HEK293 (cell line): ENCODE results near the gene FYCO1.

Experiments
- CTCF ChIA-PET: fragments of 350-600 bp; formaldehyde crosslinking; extraction: SDS; loops from one replicate; lab custom pipeline; 2021; ENCODE audit warnings: antibody characterized with exemption; lab: Yijun Ruan, JAX
- POLR2A ChIA-PET: fragments of 300-600 bp; formaldehyde crosslinking; extraction: SDS; loops from one replicate; lab custom pipeline; 2020; ENCODE audit warnings: antibody characterized with exemption, inconsistent platforms; lab: Yijun Ruan, JAX
- H3K27ac ChIP-seq: fragments of 200-500 bp; sonication (Bioruptor generic); 2 replicates; pipeline ENCODE4 v1.5.1; 2014; ENCODE audit warnings: low read depth, low read length, control low read depth, inconsistent platforms; ENCODE audit errors: extremely low read depth
- H3K36me3 ChIP-seq, 2 experiments: fragments of 200-500 bp in 1 of 2; sonication (Bioruptor generic) in 1 of 2; 1 replicate in 1 of 2; 2 replicates in 1 of 2; pipeline ENCODE4 v1.5.1; 2014 to 2017; ENCODE audit warnings: inconsistent platforms in 2 of 2, low read length in 2 of 2; ENCODE audit not compliant: control insufficient read depth in 2 of 2, insufficient read depth in 1 of 2
- H3K4me1 ChIP-seq: fragments of 200-500 bp; sonication (Bioruptor generic); 2 replicates; pipeline ENCODE4 v1.5.1; 2014; ENCODE audit warnings: mild to moderate bottlenecking, low read length, inconsistent platforms; ENCODE audit not compliant: control insufficient read depth, insufficient read depth
- H3K4me3 ChIP-seq: 2 replicates; pipeline ENCODE4 v1.5.1; 2011; ENCODE audit warnings: low read depth, mild to moderate bottlenecking, control low read depth, low read length, moderate library complexity
- H3K9me3 ChIP-seq: fragments of 200-500 bp; sonication (Bioruptor generic); 2 replicates; pipeline ENCODE4 v1.5.1; 2014; ENCODE audit warnings: low read depth, low read length, inconsistent platforms; ENCODE audit not compliant: control insufficient read depth, insufficient read depth
- GLIS1 ChIP-seq: fragments of 450-650 bp; formaldehyde crosslinking; IDR thresholded peaks from 2 replicates; pipeline ENCODE4 v1.5.1; 2016; ENCODE audit warnings: missing biosample characterization, missing genetic modification characterization
- HOXA7 ChIP-seq: sonication (generic); formaldehyde crosslinking; IDR thresholded peaks from 2 replicates; pipeline ENCODE4 v1.8.1; 2022; ENCODE audit warnings: missing genetic modification reagents, borderline replicate concordance
- KLF1 ChIP-seq: fragments of 450-650 bp; formaldehyde crosslinking; IDR thresholded peaks from 2 replicates; pipeline ENCODE4 v1.5.1; 2016; ENCODE audit warnings: missing biosample characterization, missing genetic modification characterization
- KLF8 ChIP-seq: fragments of 450-650 bp; formaldehyde crosslinking; IDR thresholded peaks from 2 replicates; pipeline ENCODE4 v1.5.1; 2016; ENCODE audit warnings: missing biosample characterization, missing genetic modification characterization
- SETDB1 ChIP-seq: IDR thresholded peaks from one replicate; pipeline ENCODE4 v1.6.1; 2017; ENCODE audit warnings: mild to moderate bottlenecking, low read length, moderate library complexity, mixed read lengths; ENCODE audit not compliant: insufficient read length
- WT1 ChIP-seq: fragments of 450-650 bp; formaldehyde crosslinking; IDR thresholded peaks from 2 replicates; pipeline ENCODE4 v1.5.1; 2016; ENCODE audit warnings: missing biosample characterization, missing genetic modification characterization
- ZBTB1 ChIP-seq: fragments of 450-650 bp; formaldehyde crosslinking; IDR thresholded peaks from 2 replicates; pipeline ENCODE4 v1.5.1; 2016; ENCODE audit warnings: missing biosample characterization, missing genetic modification characterization
- ZBTB20 ChIP-seq: fragments of 450-650 bp; formaldehyde crosslinking; IDR thresholded peaks from 2 replicates; pipeline ENCODE4 v1.5.1; 2016; ENCODE audit warnings: missing biosample characterization, missing genetic modification characterization
- ZEB2 ChIP-seq: fragments of 450-650 bp; formaldehyde crosslinking; IDR thresholded peaks from 2 replicates; pipeline ENCODE4 v1.5.1; 2016; ENCODE audit warnings: missing biosample characterization, missing genetic modification characterization
- ZFP69B ChIP-seq: fragments of 450-650 bp; formaldehyde crosslinking; IDR thresholded peaks from 2 replicates; pipeline ENCODE4 v1.5.1; 2016; ENCODE audit warnings: missing biosample characterization, missing genetic modification characterization
- ZNF112 ChIP-seq: fragments of 450-650 bp; formaldehyde crosslinking; IDR thresholded peaks from 2 replicates; pipeline ENCODE4 v1.5.0; 2017; ENCODE audit warnings: missing biosample characterization, missing genetic modification characterization
- ZNF121 ChIP-seq: fragments of 450-650 bp; formaldehyde crosslinking; IDR thresholded peaks from 2 replicates; pipeline ENCODE4 v1.5.1; 2016; ENCODE audit warnings: missing biosample characterization, missing genetic modification characterization
- ZNF138 ChIP-seq: fragments of 450-650 bp; formaldehyde crosslinking; IDR thresholded peaks from 2 replicates; pipeline ENCODE4 v1.5.1; 2016; ENCODE audit warnings: missing biosample characterization, missing genetic modification characterization, borderline replicate concordance
- ZNF169 ChIP-seq: fragments of 450-650 bp; formaldehyde crosslinking; IDR thresholded peaks from 2 replicates; pipeline ENCODE4 v1.5.1; 2016; ENCODE audit warnings: missing biosample characterization, missing genetic modification characterization
- ZNF175 ChIP-seq: fragments of 450-650 bp; formaldehyde crosslinking; IDR thresholded peaks from 2 replicates; pipeline ENCODE4 v1.5.1; 2016; ENCODE audit warnings: missing biosample characterization, missing genetic modification characterization
- ZNF274 ChIP-seq, 2 experiments: fragments of 200-500 bp in 1 of 2; fragments of 450-650 bp in 1 of 2; sonication (Bioruptor generic) in 1 of 2; formaldehyde crosslinking in 1 of 2; IDR thresholded peaks; 2 replicates each; pipeline versions ENCODE4 v1.5.1 to v1.6.1; 2014 to 2016; ENCODE audit warnings: borderline replicate concordance in 1 of 2, inconsistent platforms in 1 of 2, low read length in 1 of 2, missing biosample characterization in 1 of 2, missing genetic modification characterization in 1 of 2
- ZNF324 ChIP-seq: fragments of 450-650 bp; formaldehyde crosslinking; IDR thresholded peaks from 2 replicates; pipeline ENCODE4 v1.5.1; 2016; ENCODE audit warnings: missing biosample characterization, missing genetic modification characterization
- ZNF350 ChIP-seq: fragments of 450-650 bp; formaldehyde crosslinking; IDR thresholded peaks from 2 replicates; pipeline ENCODE4 v1.5.0; 2017; ENCODE audit warnings: missing biosample characterization, mild to moderate bottlenecking, missing genetic modification characterization
- ZNF354C ChIP-seq: fragments of 450-650 bp; formaldehyde crosslinking; IDR thresholded peaks from 2 replicates; pipeline ENCODE4 v1.5.1; 2016; ENCODE audit warnings: missing biosample characterization, missing genetic modification characterization, low read depth, borderline replicate concordance
- ZNF391 ChIP-seq: fragments of 450-650 bp; formaldehyde crosslinking; IDR thresholded peaks from 2 replicates; pipeline ENCODE4 v1.5.1; 2016; ENCODE audit warnings: low read depth, missing biosample characterization, missing genetic modification characterization, borderline replicate concordance
- ZNF48 ChIP-seq: fragments of 450-650 bp; formaldehyde crosslinking; IDR thresholded peaks from 2 replicates; pipeline ENCODE4 v1.5.1; 2016; ENCODE audit warnings: missing biosample characterization, missing genetic modification characterization
- ZNF510 ChIP-seq: fragments of 450-650 bp; formaldehyde crosslinking; IDR thresholded peaks from 2 replicates; pipeline ENCODE4 v1.5.1; 2018; ENCODE audit warnings: mild to moderate bottlenecking, missing genetic modification characterization, missing biosample characterization; ENCODE audit not compliant: insufficient replicate concordance
- ZNF530 ChIP-seq: fragments of 450-650 bp; formaldehyde crosslinking; IDR thresholded peaks from 2 replicates; pipeline ENCODE4 v1.5.1; 2016; ENCODE audit warnings: low read depth, missing biosample characterization, missing genetic modification characterization
- ZNF555 ChIP-seq: fragments of 450-650 bp; formaldehyde crosslinking; conservative IDR thresholded peaks from 2 replicates; pipeline ENCODE4 v1.5.1; 2017; ENCODE audit warnings: missing biosample characterization, mild to moderate bottlenecking, missing genetic modification characterization, inconsistent platforms
- ZNF571 ChIP-seq: fragments of 450-650 bp; formaldehyde crosslinking; IDR thresholded peaks from 2 replicates; pipeline ENCODE4 v1.5.0; 2017; ENCODE audit warnings: missing biosample characterization, missing genetic modification characterization
- ZNF580 ChIP-seq: fragments of 450-650 bp; formaldehyde crosslinking; IDR thresholded peaks from 2 replicates; pipeline ENCODE4 v1.5.1; 2016; ENCODE audit warnings: missing biosample characterization, missing genetic modification characterization
- ZNF624 ChIP-seq: fragments of 450-650 bp; formaldehyde crosslinking; IDR thresholded peaks from 2 replicates; pipeline ENCODE4 v1.5.1; 2017; ENCODE audit warnings: missing biosample characterization, missing genetic modification characterization
- ZNF664 ChIP-seq: fragments of 450-650 bp; formaldehyde crosslinking; IDR thresholded peaks from 2 replicates; pipeline ENCODE4 v1.5.1; 2016; ENCODE audit warnings: missing biosample characterization, missing genetic modification characterization
- ZNF707 ChIP-seq: fragments of 450-650 bp; formaldehyde crosslinking; IDR thresholded peaks from 2 replicates; pipeline ENCODE4 v1.5.1; 2016; ENCODE audit warnings: missing biosample characterization, missing genetic modification characterization
- ZNF791 ChIP-seq: fragments of 450-650 bp; formaldehyde crosslinking; IDR thresholded peaks from 2 replicates; pipeline ENCODE4 v1.5.1; 2016; ENCODE audit warnings: missing biosample characterization, missing genetic modification characterization
- ZSCAN18 ChIP-seq: fragments of 450-650 bp; formaldehyde crosslinking; IDR thresholded peaks from 2 replicates; pipeline ENCODE4 v1.5.1; 2016; ENCODE audit warnings: missing biosample characterization, missing genetic modification characterization

Gene FYCO1

GRCh38 chr3:46036191-46036590 lies 40.6 kb upstream of the FYCO1 start:
- Histone ChIP-seq H3K9me3 (no peaks in the 10 kb centered on the region), H3K4me3 (no peak overlapping the region), H3K36me3 (no peaks in the 10 kb centered on the region), H3K27ac (no peak overlapping the region), H3K4me1 (no peaks in the 10 kb centered on the region)
- CTCF ChIA-PET: no interaction called here
- TF ChIP-seq ZNF571 (tag by site-specific recombination): no peak
- POLR2A ChIA-PET: no interaction called here

- no peak overlapping the region for H3K27ac ChIP-seq
- TF ChIP-seq GLIS1 (tag by site-specific recombination) (no peak), ZFP69B (tag by site-specific recombination) (no peak), ZNF324 (tag by site-specific recombination) (no peak), ZBTB20 (tag by site-specific recombination) (no peak), ZNF555 (no peak), ZNF138 (tag by site-specific recombination) (no peak), ZNF354C (tag by site-specific recombination) (no peak), ZEB2 (tag by site-specific recombination) (no peak), ZNF175 (tag by site-specific recombination) (no peak), ZNF350 (tag by site-specific recombination) (no peak), HOXA7 (CRISPR knock-in tag) (no peak), SETDB1 (no peak)
- TF ChIP-seq, all 188 proteins: peak for 0
- no peaks in the 10 kb centered on the region for H3K36me3 ChIP-seq
- no peaks in the 10 kb centered on the region for H3K4me1 ChIP-seq
- no peak overlapping the region for H3K4me3 ChIP-seq
- POLR2A ChIA-PET: no interaction called here
- no peaks in the 10 kb centered on the region for H3K9me3 ChIP-seq
- CTCF ChIA-PET: no interaction called here
These were observed 36.1 kb upstream of the FYCO1 start for GRCh38 chr3:46031747-46032146.

GRCh38 chr3:46031269-46031668 lies 35.6 kb upstream of the FYCO1 start:
- Histone ChIP-seq H3K4me3 (no peak overlapping the region), H3K4me1 (no peaks in the 10 kb centered on the region), H3K27ac (no peak overlapping the region), H3K9me3 (no peaks in the 10 kb centered on the region), H3K36me3 (no peaks in the 10 kb centered on the region)
- TF ChIP-seq HOXA7 (CRISPR knock-in tag): no peak
- no peak for TF ChIP-seq ZNF791 (tag by site-specific recombination)
- no peak for TF ChIP-seq WT1 (tag by site-specific recombination)
- TF ChIP-seq ZNF664 (tag by site-specific recombination): no peak
- no peak for TF ChIP-seq ZNF580
- TF ChIP-seq ZNF169: no peak
- CTCF ChIA-PET: interaction anchor here (1.6 kb wide), 1 partner anchor 48 kb away, joined by 3 read pairs; no protein-coding TSS in a partner anchor
- POLR2A ChIA-PET: no interaction called here

- H3K4me1 ChIP-seq: no peaks in the 10 kb centered on the region
- POLR2A ChIA-PET: no interaction called here
- CTCF ChIA-PET: interaction anchor here (1.6 kb wide), 1 partner anchor 49 kb away, joined by 3 read pairs; no protein-coding TSS in a partner anchor
- H3K36me3 ChIP-seq: no peaks in the 10 kb centered on the region
- H3K27ac ChIP-seq: no peak overlapping the region
- H3K9me3 ChIP-seq: no peaks in the 10 kb centered on the region
- H3K4me3 ChIP-seq: no peak overlapping the region
- TF ChIP-seq ZNF112 (no peak), ZNF48 (tag by site-specific recombination) (no peak), ZNF175 (tag by site-specific recombination) (no peak), KLF8 (tag by site-specific recombination) (no peak), ZNF391 (tag by site-specific recombination) (no peak), ZNF121 (no peak), ZNF274 (IDR thresholded peaks at IDR 0.05; ENCODE audit: low read length) (no peak), ZNF274 (tag by site-specific recombination; IDR thresholded peaks at IDR 0.05; ENCODE audit: borderline replicate concordance) (no peak), ZNF707 (tag by site-specific recombination) (no peak), ZSCAN18 (tag by site-specific recombination) (no peak), ZNF624 (tag by site-specific recombination) (no peak), ZNF510 (tag by site-specific recombination) (no peak), ZNF530 (no peak), KLF1 (no peak), ZBTB1 (tag by site-specific recombination) (no peak)
These were observed 35.0 kb upstream of the FYCO1 start for GRCh38 chr3:46030626-46031025.
